SU-DHL-6 (cell line): Measurements from ENCODE around the gene ECHDC1.

Experiments
- H2AFZ ChIP-seq: fragments of 200-600 bp; sonication (generic); 2 replicates; pipeline ENCODE4 v1.6.1; 2014; ENCODE audit warnings: low read depth, mild to moderate bottlenecking, moderate library complexity, mixed read lengths, antibody characterized with exemption, low read length; ENCODE audit not compliant: severe bottlenecking
- H3F3A ChIP-seq: fragments of 200-600 bp; shearing (Covaris generic); 2 replicates; pipeline ENCODE4 v1.6.0; 2016; ENCODE audit warnings: antibody characterized with exemption, mild to moderate bottlenecking; ENCODE audit not compliant: insufficient read depth
- H3K27ac ChIP-seq: fragments of 200-600 bp; sonication (generic); 2 replicates; pipeline ENCODE4 v1.5.1; 2016; ENCODE audit warnings: low read depth, mild to moderate bottlenecking, low read length, moderate library complexity, mixed read lengths
- H3K27me3 ChIP-seq: fragments of 200-600 bp; sonication (generic), shearing (Covaris generic); 2 replicates; pipeline ENCODE4 v1.6.0; 2014; ENCODE audit warnings: mild to moderate bottlenecking, low read length
- H3K36me3 ChIP-seq: fragments of 200-600 bp; sonication (generic); 2 replicates; pipeline ENCODE4 v1.6.1; 2014; ENCODE audit warnings: mild to moderate bottlenecking, low read length, mixed read lengths
- H3K4me2 ChIP-seq: fragments of 300-600, 200-600 bp; shearing (Covaris generic), sonication (generic); 2 replicates; pipeline ENCODE4 v1.6.0; 2014; ENCODE audit warnings: low read length, low read depth, mild to moderate bottlenecking; ENCODE audit not compliant: poor library complexity, severe bottlenecking
- H3K4me3 ChIP-seq: fragments of 200-600 bp; sonication (generic); 2 replicates; pipeline ENCODE4 v1.5.1; 2014; ENCODE audit warnings: antibody characterized with exemption, low read length, mild to moderate bottlenecking, mixed read lengths; ENCODE audit not compliant: insufficient read depth, poor library complexity, severe bottlenecking
- H3K79me2 ChIP-seq: fragments of 200-600 bp; sonication (generic); 2 replicates; pipeline ENCODE4 v1.6.1; 2014; ENCODE audit warnings: mild to moderate bottlenecking, low read length, moderate library complexity; ENCODE audit not compliant: insufficient read depth
- H3K9ac ChIP-seq: fragments of 200-600 bp; sonication (generic); 2 replicates; pipeline ENCODE4 v1.7.0; 2014; ENCODE audit warnings: mild to moderate bottlenecking, low read length
- H3K9me2 ChIP-seq: fragments of 200-600 bp; sonication (generic); replicated peaks from 2 replicates; pipeline ENCODE4 v1.6.1; 2014; ENCODE audit warnings: low read length; ENCODE audit not compliant: insufficient read depth
- H3K9me3 ChIP-seq: fragments of 200-600 bp; sonication (generic); 2 replicates; pipeline ENCODE4 v1.6.1; 2014; ENCODE audit warnings: low read length, mixed read lengths; ENCODE audit not compliant: insufficient read depth
- H4K20me1 ChIP-seq: fragments of 200-600 bp; sonication (generic); 2 replicates; pipeline ENCODE4 v1.6.1; 2014; ENCODE audit warnings: low read depth, mild to moderate bottlenecking, antibody characterized with exemption, low read length, moderate library complexity, mixed read lengths
- CTCF ChIP-seq: fragments of 200-600 bp; sonication (generic); IDR thresholded peaks from one replicate; pipeline ENCODE4 v1.5.1; 2017; ENCODE audit warnings: antibody characterized with exemption, mild to moderate bottlenecking, low read length, moderate library complexity; ENCODE audit not compliant: insufficient read depth, poor library complexity, severe bottlenecking
- EZH2phosphoT487 ChIP-seq: fragments of 200-600 bp; sonication (generic), shearing (Covaris generic); conservative IDR thresholded peaks from 2 replicates; pipeline ENCODE4 v1.6.1; 2018; ENCODE audit warnings: mild to moderate bottlenecking, antibody characterized with exemption, low read length, moderate library complexity, mixed read lengths

ECHDC1 gene

GRCh38 chr6:127243501-127243900 lies 99.9 kb downstream of the ECHDC1 start:
- Histone ChIP-seq H3K9ac (no peak overlapping the region), H3K4me2 (no peak overlapping the region), H3K27me3 (no peaks in the 10 kb centered on the region), H3K9me3 (no peaks in the 10 kb centered on the region), H2AFZ (no peak overlapping the region), H3K36me3 (no peaks in the 10 kb centered on the region), H3F3A (no peaks in the 10 kb centered on the region), H3K4me3 (no peak overlapping the region), H3K79me2 (no peaks in the 10 kb centered on the region), H4K20me1 (no peaks in the 10 kb centered on the region), H3K9me2 (no peaks in the 10 kb centered on the region), H3K27ac (no peak overlapping the region)
- TF ChIP-seq EZH2phosphoT487 (no peak), CTCF (no peak)
